Measurements from ENCODE around the gene EIF1AD.
A peak's percentile ranks its signal among the peaks of the same experiment; 100 is the strongest.
"Not testable (repeated sequence)": the region's sequence is repeated elsewhere in the genome, so short reads cannot be mapped to it uniquely, and the experiment has no call there.

EIF1AD gene

DNA sequence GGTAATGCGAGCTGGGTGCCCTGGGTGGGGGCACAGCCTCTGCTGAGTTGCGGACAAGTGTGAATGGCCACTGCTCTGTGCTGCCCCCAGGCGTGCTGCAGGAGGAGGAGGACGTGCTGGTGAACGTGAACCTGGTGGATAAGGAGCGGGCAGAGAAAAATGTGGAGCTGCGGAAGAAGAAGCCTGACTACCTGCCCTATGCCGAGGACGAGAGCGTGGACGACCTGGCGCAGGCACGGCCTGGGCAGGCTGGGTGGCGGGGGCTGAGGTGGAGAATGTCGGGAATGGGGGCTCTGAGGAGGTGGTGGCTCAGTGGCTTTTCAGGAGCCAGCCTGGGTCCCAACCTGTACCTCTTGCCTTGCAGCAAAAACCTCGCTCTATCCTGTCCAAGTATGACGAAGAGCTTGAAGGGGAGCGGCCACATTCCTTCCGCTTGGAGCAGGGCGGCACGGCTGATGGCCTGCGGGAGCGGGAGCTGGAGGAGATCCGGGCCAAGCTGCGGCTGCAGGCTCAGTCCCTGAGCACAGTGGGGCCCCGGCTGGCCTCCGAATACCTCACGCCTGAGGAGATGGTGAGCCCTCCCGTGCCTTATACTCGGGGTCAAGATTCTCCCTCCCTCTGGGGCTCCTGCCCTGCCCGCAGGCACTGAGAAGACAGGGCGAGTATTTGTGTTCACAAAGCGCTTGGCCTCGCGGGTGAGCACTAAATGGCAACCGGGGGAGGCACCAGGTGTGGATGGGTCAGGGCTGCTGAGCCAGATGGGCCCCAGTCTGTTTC, 35.8 kb downstream of the EIF1AD start:
- DNase-seq = no peak

GRCh38 chr11:65964906-65965305, 37.1 kb downstream of the EIF1AD start:
- DNase-seq = no peak

DNA sequence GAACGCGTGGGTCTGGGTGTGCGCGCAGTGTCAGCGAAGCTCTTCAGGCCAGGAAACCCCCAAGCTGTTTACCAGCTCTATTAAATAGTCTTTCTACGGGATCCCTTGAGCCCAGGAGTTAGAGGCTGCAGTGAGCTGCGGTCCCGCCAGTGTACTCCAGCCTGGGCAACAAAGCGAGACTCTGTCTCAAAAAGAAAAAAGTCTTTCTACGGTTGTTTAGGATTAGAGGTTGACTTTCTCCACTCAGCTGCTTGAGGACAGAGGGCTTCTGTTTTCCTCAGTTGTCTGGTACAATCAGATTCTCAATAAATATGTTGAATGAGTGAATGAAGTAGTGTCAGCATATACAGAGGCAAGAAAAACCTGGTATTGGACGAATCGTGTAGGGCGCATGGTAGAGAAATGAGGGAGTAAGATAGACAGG, 39.8 kb downstream of the EIF1AD start:
- DNase-seq = peak; percentile 66

DNA sequence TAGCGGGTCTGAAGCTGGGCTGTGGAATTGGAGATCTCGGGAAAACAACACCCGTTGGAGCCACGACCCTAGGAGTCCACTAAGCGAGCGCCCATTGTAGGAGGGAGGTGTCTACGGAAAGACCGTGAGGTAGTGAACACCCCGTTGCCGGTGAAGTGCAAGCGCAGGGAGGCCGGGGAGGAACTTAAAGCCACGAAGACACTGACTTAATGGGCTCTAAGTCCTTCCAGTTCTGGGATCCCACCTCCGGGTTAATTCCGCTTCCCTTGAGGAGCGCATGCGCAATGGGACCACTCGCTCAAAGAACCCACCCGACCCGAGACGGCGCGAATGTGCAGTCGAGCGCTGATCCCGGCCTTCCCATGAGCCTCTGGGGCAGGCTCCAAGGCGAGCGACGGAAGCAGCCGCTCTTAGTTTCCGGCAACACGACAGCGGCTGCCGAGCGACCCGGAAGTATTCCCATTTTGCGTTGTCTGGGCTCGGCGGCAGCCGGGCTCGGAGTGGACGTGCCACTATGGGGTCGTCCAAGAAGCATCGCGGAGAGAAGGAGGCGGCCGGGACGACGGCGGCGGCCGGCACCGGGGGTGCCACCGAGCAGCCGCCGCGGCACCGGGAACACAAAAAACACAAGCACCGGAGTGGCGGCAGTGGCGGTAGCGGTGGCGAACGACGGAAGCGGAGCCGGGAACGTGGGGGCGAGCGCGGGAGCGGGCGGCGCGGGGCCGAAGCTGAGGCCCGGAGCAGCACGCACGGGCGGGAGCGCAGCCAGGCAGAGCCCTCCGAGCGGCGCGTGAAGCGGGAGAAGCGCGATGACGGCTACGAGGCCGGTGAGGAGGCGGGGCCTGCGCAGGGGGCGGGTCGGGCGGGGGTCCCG, 40.5 kb downstream of the EIF1AD start, which contains the start of gene SART1:
Gene SART1, plus strand, starts transcription at position 468 of the 874 bp plus-strand sequence. Its CDS starts 47 bp downstream, at position 515.
- peak; percentile 98 for DNase-seq

DNA sequence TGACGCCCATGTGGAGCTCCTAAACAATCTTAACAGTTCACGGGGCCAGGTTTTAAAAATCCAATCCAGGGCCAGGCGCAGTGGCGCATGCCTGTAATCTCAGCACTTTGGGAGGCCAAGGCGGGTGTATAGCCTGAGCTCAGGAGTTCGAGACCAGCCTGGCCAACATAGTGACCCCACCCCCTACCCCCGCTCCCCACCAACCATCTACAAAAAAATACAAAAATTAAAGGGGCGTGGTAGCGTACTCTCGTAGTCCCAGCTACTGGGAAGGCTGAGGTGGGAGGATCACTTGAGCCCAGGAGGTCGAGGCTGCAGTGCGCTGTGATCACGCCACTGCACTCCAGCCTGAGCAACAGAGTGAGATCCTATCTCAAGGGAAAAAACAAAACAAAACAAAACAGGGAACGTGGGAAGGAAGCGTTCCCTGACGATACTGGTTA, 41.1 kb downstream of the EIF1AD start:
- DNase-seq = no peak

DNA sequence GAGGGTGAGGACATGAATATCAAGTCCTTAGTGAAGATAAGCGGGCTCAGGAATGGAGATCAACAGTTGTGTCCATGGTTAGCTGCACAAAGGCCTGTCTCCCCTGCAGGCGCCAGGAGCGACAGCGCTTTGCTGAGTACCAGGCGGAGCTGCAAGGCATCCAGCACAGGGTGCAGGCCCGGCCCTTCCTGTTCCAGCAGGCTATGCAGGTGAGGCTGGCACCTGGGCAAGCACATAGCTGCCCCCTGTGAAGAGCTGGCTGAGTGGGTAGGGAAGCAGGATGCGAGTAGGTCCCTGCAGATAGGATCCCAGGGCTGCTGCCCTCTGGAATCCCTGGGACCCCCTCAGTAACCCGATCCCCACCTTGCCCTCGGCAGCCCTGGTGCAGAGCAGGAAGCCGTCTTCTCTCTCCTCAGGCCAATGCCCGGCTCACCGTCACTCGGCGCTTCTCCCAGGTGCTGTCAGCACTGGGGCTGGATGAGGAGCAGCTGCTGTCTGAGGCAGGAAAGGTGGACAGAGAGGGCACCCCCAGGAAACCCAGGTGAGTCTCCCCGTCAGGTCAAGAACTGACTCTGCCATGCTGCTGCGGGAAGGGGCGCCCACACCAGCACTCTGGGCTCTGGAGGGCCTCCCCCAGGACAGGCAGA, 43.1 kb downstream of the EIF1AD start:
- DNase-seq = no peak

DNA sequence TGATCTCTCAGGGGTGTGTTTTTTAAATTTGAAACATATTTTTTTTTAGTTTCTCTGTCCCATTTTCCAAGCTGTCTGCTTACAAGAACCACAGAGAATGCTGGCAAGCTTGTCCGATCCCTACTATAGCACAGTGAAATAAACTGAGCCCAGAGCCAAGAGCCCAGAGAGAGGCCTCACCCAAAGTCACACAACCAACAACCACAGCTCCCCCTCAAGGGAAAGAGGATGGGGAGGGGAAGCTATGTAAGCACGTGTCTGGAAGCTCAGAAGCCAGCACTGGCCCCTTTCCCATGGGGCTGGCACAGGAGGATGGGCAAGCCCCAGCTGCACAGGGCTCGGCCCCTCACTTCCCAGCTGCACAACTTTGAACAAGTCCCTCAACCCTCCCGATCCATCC, 43.7 kb downstream of the EIF1AD start:
- no peak for DNase-seq

DNA sequence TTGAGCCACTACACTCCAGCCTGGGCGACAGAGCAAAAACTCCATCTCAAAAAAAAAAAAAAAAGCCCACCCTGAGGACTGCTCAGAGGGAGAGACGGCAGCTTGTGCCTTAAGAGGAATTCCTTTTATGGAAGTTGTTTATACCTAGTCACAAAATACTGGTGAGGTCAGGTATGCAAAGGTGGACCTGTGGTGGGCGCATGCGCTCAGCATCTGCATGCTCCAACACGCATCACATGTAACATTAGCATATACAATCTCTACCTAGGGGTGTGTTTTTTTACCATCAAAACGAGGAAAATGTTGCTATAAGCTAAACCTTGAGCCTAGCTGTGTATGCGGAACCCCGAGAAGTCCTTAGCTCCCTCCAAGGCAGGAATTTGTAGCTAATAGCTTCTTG, 47.2 kb downstream of the EIF1AD start:
- no peak for DNase-seq

DNA sequence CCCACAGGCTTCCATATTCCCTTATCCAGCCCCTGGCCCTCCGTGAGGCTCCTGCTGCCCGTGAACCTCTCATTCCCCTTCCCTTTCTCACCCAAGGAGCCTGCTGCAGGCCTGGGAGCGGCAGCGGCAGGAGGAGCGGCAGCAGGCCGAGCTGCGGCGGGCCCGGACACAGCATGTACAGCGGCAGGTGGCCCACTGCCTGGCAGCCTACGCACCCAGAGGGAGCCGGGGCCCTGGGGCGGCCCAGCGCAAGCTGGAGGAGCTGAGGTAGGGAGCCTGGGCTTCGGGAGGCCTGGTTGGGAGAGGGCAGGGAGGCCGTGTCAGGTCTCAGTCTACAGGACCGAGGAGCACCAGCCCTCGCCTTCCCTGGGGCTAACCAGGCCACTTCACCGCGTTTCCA, 48.5 kb downstream of the EIF1AD start:
- no peak for DNase-seq

GRCh38 chr11:65952052-65952521, 49.9 kb downstream of the EIF1AD start:
- no peak for DNase-seq

DNA sequence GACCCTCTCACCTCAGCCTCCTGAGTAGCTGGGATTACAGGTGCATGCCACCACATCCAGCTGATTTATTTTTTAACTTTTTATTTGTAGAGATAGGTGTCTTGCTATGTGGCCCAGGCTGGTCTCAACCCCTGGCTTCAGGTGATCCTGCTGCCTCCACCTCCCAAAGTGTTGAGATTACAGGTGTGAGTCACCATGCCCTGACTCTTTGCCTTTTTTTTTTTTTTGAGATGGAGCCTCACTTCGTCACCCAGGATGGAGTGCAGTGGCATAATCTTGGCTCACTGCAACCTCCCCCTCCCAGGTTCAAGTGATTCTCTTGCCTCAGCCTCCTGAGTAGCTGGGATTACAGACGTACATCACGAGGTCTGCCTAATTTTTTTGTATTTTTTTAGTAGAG, 50.3 kb downstream of the EIF1AD start:
- not testable (repeated sequence) for DNase-seq

DNA sequence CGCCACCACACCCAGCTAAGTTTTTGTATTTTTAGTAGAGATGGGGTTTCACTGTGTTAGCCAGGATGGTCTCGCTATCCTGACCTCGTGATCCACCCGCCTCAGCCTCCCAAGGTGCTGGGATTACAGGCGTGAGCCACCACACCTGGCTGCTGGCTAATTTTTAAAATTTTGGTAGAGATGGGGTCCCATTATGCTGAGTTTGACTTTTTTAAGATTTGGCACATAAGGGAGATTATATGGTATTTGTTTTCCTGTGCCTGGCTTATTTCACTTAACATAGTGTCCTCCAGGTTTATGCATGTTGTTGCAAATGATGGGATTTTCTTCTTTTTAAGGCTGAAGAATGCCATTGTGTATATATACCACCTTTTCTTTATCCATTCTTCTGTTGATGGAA, 51.2 kb downstream of the EIF1AD start:
- DNase-seq = not testable (repeated sequence)

GRCh38 chr11:65947603-65948125, 54.3 kb downstream of the EIF1AD start:
- no peak for DNase-seq

- no peak for DNase-seq
These were observed 54.8 kb downstream of the EIF1AD start for GRCh38 chr11:65947133-65947532.

- no peak for DNase-seq
These were observed 55.3 kb downstream of the EIF1AD start for GRCh38 chr11:65946655-65947054.
